ENCODE measurements around the gene TEAD1. TPM values are rescaled to one million over a fixed set of nuclear protein-coding genes. Genes with fewer than 3 reads are reported as not detected.

Gene TEAD1
- total RNA-seq, 1 donor from 2014 or later: 103 TPM

DNA sequence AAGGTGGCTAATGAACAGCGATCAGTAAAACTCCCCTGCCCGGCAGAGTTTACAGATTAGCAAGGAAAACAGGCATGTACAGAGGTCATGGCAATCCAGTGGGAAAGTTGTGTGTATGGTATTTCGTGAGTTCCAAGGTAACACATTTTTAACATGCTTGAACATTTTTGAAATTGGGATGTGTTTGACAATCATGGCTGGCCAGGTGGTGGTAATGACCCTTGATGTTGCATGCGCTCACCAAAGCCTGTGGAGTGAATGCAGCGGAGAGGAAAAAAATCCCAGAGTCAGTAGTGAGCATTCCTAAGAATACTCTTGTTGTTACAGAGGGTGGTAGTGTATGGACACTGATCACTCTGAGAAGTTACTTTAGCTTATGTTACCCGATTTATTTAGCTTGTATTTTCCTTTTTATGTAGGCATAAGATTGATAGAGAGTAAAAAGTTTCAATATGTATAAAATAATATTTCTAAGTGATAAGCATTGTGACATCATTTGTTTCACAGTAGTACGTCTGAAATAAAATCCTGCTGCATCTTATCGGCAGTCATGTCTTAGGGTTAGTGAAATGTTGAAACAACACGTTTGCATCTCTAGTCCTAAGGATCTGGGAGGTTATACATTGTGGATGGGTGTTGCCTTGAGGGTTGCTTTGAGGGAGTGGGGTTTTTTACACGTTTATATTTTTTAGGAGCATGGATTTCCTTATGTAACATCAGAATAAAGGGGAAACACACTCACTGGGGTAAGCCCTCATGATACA is 8.7 kb downstream of the TEAD1 start:
- no peak for DNase-seq (ENCODE audit: low spot score)
- intact Hi-C loops (cut with DNase I): loop anchor here (5.0 kb wide), 1 partner anchor 89 kb away; no protein-coding TSS in a partner anchor

DNA sequence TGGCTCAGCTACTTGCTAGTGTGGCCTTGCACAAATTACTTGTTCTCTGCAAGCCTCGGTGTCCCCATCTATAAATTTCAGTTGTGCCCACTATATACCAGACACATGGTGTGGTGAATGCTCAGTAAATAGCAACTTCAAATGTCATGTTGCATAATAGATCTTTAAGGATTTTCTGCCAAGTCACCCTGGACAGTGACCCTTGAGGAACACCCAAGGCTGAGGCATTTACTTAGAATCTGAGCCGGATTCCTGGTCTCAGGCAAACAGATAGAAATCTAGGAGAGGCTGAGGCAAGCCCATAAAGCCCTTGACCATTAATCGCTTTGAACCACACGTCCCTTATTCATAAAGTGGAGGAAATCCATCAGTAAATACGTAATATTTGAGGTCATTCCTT is 9.7 kb downstream of the TEAD1 start:
- DNase-seq (ENCODE audit: low spot score): no peak
- intact Hi-C loops (cut with DNase I): loop anchor here (5.0 kb wide), 1 partner anchor 88 kb away; no protein-coding TSS in a partner anchor

DNA sequence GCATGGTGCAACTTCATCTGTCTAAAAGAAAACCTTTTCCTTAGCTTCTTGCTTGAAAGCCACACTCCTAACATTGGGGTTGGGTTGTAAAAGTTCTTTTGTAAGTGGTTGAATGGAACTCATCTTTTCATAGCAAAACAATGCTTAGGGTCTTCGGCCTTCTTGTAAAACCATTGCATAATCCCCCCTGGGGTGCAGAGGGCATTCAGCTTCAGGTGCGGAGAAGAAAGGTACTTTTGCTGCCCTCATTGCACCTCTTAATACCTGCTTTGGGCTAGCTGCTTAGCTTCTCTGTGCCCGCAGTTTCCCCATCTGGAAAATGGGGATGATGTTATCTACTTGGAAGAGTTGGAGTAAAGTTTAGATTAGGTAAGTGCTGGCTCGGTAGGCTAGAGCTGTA is 10.1 kb downstream of the TEAD1 start:
- DNase-seq (ENCODE audit: low spot score): no peak
- intact Hi-C loops (cut with DNase I): loop anchor here (5.0 kb wide), 1 partner anchor 88 kb away; no protein-coding TSS in a partner anchor

DNA sequence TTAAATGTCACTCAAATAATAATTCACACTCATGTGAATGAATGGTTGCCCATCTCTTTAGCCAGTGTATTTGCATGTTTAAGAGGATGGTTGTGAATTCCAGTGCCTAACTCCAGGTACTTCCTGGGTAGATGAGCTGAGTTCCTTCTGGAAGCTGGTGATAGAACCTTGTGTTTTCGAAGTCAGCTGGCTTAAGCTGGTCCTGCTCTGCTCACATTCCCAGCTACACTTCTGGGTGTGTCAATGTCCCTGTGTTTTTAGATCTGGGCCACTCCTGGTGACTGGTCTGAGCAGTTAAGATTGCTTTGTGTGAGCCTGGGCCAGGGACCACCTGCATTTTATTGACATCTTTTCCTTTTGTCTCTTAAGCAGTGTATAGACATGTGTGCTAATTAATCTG is 10.6 kb downstream of the TEAD1 start:
- DNase-seq (ENCODE audit: low spot score): no peak
- intact Hi-C loops (cut with DNase I): loop anchor here (5.0 kb wide), 1 partner anchor 87 kb away; no protein-coding TSS in a partner anchor

DNA sequence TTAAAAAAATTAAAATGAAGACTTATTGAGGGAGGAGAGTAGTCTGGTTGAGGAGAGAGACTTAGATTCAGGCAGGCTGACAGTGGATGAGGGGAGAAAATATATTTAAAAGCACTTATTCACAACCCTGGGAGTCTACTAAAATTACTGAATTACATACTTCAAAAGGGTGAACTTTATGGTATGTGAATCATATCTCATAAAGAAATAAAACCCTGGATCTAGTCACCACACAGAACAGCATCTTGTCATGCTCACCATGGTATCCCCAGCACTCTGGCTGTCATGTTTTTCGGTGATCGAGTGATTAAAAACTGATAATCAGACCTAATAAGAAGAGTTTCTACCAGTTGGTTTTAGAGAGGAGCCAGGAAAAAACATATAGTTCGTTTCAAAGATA is 11.0 kb downstream of the TEAD1 start:
- DNase-seq (ENCODE audit: low spot score): no peak
- intact Hi-C loops (cut with DNase I): no loop called here

DNA sequence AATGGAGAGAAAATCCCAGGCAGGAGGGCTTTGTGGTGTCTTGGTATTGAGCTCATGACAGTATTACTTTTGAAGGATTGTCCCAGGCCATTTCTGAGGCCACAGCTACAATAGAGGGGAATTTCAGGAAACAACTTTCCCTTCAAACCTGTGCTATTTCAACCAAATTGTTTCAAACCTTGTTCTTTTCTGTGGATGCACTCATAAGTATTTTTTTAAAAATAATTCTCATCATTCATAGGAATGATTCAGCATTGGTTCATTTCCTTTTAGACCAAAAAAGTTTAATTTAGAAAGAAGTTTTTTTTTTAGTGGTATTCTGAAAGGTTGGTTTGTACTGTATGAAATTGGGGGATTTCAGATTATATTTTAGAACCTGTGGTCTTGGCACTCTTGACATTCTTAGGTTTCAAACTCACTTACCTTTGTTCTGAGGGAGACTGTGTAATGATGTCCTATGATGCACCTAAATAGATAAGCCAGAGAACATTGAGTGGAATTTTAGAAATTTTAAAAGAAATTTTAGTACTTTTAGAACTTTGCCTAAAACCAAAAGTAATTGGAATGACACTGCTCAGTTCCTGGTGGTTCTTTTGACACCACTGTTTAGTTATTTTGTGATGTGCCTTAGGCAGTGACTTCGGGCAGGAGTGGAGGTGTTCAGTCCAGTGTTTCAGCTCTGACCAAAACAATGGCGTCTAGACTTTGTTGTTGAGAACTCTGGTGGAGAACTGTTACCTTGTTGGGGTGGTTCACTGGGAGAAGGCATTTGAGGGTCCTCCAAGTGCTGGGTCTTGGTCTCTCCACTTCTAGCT is 12.2 kb downstream of the TEAD1 start:
- intact Hi-C loops (cut with DNase I): no loop called here
- DNase-seq (ENCODE audit: low spot score): no peak

DNA sequence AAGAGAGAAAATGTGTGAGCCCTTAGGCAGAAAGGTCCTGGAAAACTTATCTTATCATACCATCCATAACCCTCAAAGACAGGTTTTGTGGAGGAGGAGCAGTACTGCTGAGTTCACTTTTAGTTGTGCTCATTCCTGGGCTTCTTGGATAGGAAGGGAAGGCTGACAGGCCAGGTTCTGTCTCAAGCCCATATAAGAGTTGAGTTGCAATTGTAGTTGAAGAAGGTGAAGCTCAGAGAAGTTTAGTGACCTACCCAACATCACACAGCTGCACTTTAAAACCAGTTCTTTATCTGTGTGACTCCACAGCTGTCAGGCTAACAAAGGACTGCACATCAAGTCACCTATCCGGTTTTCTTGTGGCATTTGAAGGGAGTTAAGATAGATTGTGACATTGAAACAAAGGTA is 13.0 kb downstream of the TEAD1 start:
- no peak for DNase-seq (ENCODE audit: low spot score)
- intact Hi-C loops (cut with DNase I): no loop called here

DNA sequence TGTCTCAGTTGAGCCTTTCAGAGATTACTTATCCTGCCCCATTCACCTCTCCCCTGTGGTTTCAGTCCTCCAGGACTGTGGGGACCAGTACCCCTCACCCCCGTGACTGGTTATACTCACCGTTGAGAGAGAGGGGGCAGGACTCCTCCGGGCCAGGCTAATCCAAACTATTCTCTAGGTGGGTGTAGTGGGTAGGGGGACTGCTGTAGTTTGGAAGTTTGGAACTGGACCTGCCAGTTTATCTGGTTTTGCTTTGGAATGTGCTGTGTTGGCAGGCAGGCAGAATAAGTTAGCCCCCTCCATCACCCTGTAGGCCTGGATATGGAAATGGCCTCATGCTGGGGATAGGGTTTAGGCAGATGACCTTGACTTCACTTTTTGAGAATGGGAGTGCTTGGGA is 13.5 kb downstream of the TEAD1 start:
- intact Hi-C loops (cut with DNase I): no loop called here
- DNase-seq (ENCODE audit: low spot score): no peak

DNA sequence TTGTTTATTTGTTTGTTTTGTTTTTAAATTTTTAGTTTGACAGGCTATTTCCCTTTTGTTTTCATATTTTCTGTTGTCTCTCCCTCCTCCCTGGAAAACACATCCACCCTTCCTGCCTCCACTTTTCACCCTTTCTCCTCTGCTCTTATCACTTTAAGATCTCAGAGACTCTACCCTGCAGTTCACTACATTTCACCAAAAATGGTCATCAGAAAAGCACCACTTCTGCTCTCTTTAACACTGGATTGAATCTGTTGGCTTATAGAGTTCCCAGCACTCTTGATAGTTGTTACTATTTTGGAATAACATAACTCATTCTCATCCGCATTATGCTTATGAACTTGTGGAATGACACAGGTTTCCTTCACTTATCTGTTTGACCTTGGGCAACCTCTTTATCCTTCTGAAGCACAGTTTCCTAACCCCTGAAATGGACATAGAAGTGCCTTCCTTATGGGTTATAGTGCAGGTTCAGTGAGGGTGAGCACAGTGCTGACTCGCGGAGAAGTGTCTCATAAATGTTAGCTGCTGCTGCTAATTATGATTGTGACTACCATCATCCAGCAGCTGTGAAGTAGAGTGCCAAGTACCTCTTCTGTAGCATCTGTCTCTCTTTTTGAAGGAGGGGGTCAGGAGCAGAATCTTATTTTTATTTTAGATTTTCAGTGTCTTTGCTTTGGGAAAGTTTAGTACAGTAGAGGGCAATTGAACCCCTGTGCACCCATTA is 15.0 kb downstream of the TEAD1 start:
- DNase-seq (ENCODE audit: low spot score): no peak
- intact Hi-C loops (cut with DNase I): no loop called here

DNA sequence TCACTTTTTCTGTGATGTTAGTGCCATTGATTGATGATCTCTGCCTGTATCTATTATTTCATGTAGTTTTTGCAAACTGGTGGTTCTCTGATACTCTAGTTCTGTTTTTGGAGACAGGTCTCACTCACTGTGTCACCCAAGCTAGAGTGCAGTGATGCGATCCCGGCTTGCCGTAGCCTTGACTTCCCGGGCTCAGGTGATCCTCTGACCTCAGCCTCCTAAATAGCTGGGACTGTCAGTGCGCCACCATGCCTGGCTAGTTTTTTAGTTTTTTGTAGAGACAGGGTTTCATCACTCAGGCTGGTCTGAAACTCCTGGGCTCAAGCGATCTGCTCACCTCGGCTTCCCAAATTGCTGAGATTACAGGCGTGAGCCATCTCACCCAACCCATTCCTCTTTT is 16.4 kb downstream of the TEAD1 start:
- intact Hi-C loops (cut with DNase I): loop anchor here (5.0 to 10.0 kb wide), 3 partner anchors 54 to 313 kb away; partner anchors contain the start of gene PARVA
- DNase-seq (ENCODE audit: low spot score): no peak

DNA sequence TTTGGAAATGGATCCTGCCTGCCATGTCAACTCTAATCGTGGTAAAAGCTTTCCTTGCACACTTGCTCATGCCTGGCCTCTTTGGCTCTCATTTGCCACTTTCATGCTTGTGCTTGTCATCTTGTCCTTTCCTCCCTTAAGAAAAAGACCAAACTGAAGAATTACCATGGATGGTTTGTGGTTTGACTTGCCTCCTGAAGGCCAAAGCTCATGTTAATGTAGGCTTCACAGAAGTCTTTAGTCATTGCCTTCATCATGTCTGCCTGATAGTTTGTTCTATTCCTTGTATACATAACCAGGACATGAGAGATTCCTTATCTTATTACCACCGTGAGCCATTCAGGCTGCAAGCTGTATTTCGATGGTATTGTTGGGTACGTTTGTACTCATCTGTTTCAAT is 17.3 kb downstream of the TEAD1 start:
- DNase-seq (ENCODE audit: low spot score): no peak
- intact Hi-C loops (cut with DNase I): loop anchor here (5.0 to 10.0 kb wide), 3 partner anchors 53 to 314 kb away; partner anchors contain the start of gene PARVA

DNA sequence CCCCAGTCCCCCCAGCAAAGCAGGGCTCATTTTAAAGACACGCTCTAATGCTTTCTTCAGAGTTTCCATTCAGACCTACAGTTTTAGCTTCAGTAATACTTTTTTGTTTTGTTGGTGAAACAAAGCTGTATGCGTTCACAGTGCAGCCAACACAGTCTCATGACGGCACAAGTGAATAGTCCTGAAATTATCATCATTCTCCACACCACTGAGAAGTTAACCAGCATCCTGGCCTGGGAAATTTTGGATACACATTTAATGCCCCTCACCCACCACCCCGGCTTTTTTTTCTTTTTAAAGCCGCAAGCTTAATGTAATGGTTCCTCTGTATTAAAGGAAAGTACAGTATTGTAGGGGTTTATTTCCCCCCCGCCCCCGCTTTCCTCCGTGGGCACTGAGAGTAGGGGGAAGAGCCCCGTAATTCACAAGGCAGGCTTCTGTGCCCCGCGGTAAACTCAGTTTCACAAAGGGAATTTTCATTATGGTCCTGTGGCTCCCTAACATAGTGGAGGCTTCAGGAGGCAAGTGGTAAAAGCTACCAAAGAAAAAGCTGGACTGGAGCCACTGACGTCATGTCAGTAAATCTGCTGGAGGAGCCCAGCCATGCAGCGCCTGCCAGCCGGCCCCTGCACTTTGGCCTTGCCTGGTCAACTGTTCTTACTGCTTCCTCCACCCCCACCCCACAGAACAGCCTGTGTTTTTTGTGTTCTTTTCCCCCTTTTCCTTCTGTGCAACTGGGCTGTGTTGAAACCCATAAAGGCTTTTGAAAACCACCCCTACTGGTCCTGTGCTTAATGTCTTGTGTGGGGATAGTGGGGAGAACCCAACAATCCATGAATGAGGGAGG is 18.2 kb downstream of the TEAD1 start:
- intact Hi-C loops (cut with DNase I): loop anchor here (2.0 to 10.0 kb wide), 4 partner anchors 18 to 315 kb away; partner anchors contain the start of genes PARVA and TEAD1
- peak; percentile 88 for DNase-seq (ENCODE audit: low spot score)

DNA sequence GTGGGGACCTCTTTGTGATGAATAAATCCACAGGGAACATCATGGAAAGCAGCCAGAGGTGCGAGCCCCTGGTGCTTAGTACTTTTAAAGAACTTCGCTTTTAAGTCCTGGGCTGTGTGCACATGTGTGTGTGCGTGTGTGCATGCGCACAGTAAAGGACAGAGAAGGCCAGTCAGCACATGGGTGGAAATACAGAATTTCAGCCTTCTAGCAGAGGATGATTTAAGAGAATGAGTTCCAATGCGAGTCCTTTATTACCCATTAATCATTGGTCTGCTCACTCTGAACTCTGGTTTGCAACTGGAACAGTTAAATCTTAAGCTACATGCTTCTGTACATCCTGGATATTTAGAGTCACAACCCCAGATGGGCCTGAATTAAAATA is 18.9 kb downstream of the TEAD1 start:
- DNase-seq (ENCODE audit: low spot score): no peak

DNA sequence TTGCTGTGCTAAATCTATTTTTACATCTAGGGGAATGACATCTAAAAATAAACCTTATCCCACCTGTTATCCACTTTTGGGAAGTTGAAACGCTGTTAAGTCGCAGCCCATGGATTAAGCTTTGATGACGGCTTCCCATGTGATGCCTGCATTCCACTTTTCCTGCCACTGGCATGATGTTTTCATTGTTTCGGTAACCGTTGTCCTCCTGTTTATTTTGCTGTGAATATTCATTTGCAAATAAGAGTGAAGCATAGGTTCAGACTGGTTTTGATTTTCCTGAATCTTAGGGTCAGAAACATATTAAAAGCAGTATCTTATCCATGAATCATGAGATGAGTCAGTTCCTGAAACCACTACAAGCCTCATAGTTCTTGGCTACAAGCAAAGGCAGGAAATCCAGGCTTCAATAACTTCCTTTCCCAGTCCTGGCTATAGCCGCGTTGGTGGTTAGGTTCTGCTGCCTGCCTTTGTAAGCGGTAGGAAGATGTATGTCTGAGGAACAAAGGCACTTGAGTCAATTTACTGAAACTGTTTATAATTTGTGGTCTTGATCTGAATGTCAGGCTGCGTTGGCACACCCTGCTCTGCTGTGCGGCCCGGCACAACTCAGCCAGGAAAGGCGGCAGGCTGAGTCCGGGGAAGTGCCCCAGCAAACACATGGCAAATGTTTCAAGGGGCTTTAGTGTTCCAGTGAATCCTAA is 19.4 kb downstream of the TEAD1 start:
- intact Hi-C loops (cut with DNase I): loop anchor here (2.0 to 10.0 kb wide), 4 partner anchors 19 to 316 kb away; partner anchors contain the start of genes PARVA and TEAD1
- no peak for DNase-seq (ENCODE audit: low spot score)

More for the DNA sequence above, 18.9 kb downstream of the TEAD1 start:
- intact Hi-C loops (cut with DNase I): loop anchor here (2.0 to 10.0 kb wide), 4 partner anchors 18 to 316 kb away; partner anchors contain the start of genes PARVA and TEAD1

DNA sequence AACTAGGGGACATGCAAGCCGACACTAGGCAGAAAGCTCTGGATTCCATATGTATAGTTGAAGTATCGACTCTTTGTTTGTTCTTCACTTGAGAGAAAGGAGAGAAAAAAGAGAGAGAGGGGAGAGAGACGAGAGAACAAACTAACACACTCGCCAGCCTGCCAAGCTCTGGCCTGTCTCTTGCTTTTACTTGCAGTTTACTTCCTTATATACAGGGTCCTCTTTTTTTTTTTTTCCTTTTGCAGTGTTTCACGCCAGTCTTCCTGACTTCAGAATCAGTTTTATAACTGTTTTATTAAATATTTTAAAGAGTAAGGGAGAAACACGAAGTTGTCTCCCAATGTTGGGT is 19.9 kb downstream of the TEAD1 start:
- intact Hi-C loops (cut with DNase I): loop anchor here (5.0 to 10.0 kb wide), 3 partner anchors 51 to 317 kb away; partner anchors contain the start of gene PARVA
- DNase-seq (ENCODE audit: low spot score): no peak

DNA sequence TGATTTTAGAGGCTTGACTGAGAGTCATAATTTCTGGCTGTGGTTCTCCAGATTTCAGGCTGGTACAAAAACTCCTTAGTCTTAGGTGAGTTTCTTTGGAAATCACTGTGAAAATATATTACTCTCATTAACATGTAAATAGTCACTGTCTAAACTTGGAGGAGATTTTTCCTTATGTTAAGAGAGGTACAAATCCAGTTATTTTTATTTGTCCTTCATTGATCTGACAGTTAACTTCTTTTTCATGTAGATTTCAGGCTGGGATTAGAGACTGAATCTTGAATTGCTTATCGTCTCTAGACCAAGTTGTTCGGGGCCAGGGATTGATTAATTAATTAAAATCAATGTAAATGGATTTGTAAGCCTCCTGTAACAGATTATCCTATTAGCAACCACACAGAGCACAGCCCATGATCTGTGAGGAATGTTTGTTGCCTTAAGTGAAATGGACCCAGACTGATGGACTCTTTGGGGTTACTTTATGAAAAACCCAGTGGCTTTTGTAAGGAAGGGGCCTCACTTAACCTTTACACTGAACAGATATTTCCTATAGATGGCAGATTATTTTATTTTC is 21.1 kb downstream of the TEAD1 start:
- DNase-seq (ENCODE audit: low spot score): no peak
- intact Hi-C loops (cut with DNase I): loop anchor here (10.0 kb wide), 1 partner anchor 49 kb away; no protein-coding TSS in a partner anchor

DNA sequence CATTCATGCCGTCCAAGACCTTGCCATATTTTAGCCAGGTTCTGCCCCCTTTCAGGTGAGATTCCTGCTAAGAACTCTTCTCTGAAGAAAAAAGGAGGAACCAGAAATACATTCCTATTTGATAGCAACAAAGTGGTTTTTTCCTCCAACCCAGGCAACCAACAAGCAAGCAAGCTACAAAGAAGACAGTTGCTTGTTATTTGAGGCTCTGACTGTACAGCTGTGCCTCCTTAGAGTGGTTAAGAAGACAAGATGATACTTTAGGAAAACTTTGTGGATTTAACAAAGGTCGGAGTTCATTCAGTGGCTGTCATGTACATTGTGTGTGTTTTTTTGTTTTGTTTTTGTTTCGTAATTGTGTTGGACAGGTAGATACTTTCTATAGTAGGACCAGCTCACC is 21.7 kb downstream of the TEAD1 start:
- intact Hi-C loops (cut with DNase I): loop anchor here (10.0 kb wide), 1 partner anchor 49 kb away; no protein-coding TSS in a partner anchor
- no peak for DNase-seq (ENCODE audit: low spot score)
